ENCODE data around the gene NAA20. TPM values are rescaled to one million over a fixed set of nuclear protein-coding genes. Genes with fewer than 3 reads are reported as not detected.

NAA20 gene
- total and polyA plus RNA-seq, 9 of the 15 experiments (the other 6 are each of a cell fraction or from before 2014, with no cell fraction given), result 51.4 to 361 (median 84.6) TPM

GRCh38 chr20:19969507-19970255 is 47.5 kb upstream of the NAA20 start:
- in situ Hi-C loops (cut with MboI) (no loop called here), intact Hi-C loops (cut with micrococcal nuclease) (no loop called here)
- peaks cover 13 to 28% of the 10 kb centered on the region in 2 experiments for H3K27me3 ChIP-seq (ENCODE audit: control insufficient read depth in 2 of 2, insufficient read depth in 2 of 2, low read length in 2 of 2)
- H3K79me2 ChIP-seq (ENCODE audit: control insufficient read depth, insufficient read depth, low read length), result no peaks in the 10 kb centered on the region
- no peaks in the 10 kb centered on the region for H3K36me3 ChIP-seq (ENCODE audit: control insufficient read depth, insufficient read depth, low read length)
- H3K4me3 ChIP-seq, result no peak overlapping the region
- H4K20me1 ChIP-seq (replicated peaks; ENCODE audit: control insufficient read depth, insufficient read depth, low read length), result no peaks in the 10 kb centered on the region
- no peaks in the 10 kb centered on the region for H3K9me1 ChIP-seq (ENCODE audit: control insufficient read depth, insufficient read depth, low read length)
- no peak for ATAC-seq
- BruUV-seq (replicated peaks), result no TSS peak
- H3K9ac ChIP-seq (ENCODE audit: insufficient read depth in 1 of 2, low read depth in 2 of 2, low read length in 2 of 2), result no peak overlapping the region
- H3K4me2 ChIP-seq (ENCODE audit: insufficient read depth, low read length), result no peak overlapping the region
- no peaks in the 10 kb centered on the region for H3K9me3 ChIP-seq (replicated peaks; ENCODE audit: control insufficient read depth, insufficient read depth, low read depth, low read length)
- no peak for TF ChIP-seq ZNF655 (CRISPR knock-in tag; IDR thresholded peaks at IDR 0.05)
- TF ChIP-seq FOXA3 (CRISPR knock-in tag; conservative IDR thresholded peaks at IDR 0.05 in 1 of 2, IDR thresholded peaks at IDR 0.05 in 1 of 2), result no peak
- H3K27ac ChIP-seq (ENCODE audit: extremely low read depth, low read depth, low read length), result no peak overlapping the region
- 0% methylated on average over 4 of the region's 5 CpGs for whole genome bisulfite sequencing (ENCODE audit: insufficient coverage, low coverage, missing lambda C conversion rate)
- no peaks in the 10 kb centered on the region for H3K4me1 ChIP-seq (replicated peaks in 1 of 2; ENCODE audit: control insufficient read depth in 2 of 2, insufficient read depth in 2 of 2, low read length in 2 of 2)
- FAIRE-seq, result no peak
- ChIA-PET CTCF (ENCODE audit: low intra/inter-chr PET ratio) (no interaction called here), POLR2A (no interaction called here)
- no peak overlapping the region for H2AFZ ChIP-seq (ENCODE audit: low read depth, low read length)
- DNase-seq (ENCODE audit: extremely low read depth in 1 of 4, low spot score in 3 of 4), result no peak

GRCh38 chr20:19970256-19970765 is 46.9 kb upstream of the NAA20 start:
- WGBS (ENCODE audit: insufficient coverage, low coverage, missing lambda C conversion rate), result 1% methylated on average over 5 of the region's 5 CpGs
- no peaks in the 10 kb centered on the region for H3K36me3 ChIP-seq (ENCODE audit: control insufficient read depth, insufficient read depth, low read length)
- no peak overlapping the region for H3K9ac ChIP-seq (ENCODE audit: insufficient read depth in 1 of 2, low read depth in 2 of 2, low read length in 2 of 2)
- H2AFZ ChIP-seq (ENCODE audit: low read depth, low read length), result no peak overlapping the region
- CTCF ChIA-PET (ENCODE audit: low intra/inter-chr PET ratio), result no interaction called here
- intact Hi-C loops (cut with micrococcal nuclease) (no loop called here), in situ Hi-C loops (cut with MboI) (no loop called here)
- no peak for ATAC-seq
- no peak overlapping the region for H3K27ac ChIP-seq (ENCODE audit: extremely low read depth, low read depth, low read length)
- H3K4me2 ChIP-seq (ENCODE audit: insufficient read depth, low read length), result no peak overlapping the region
- peaks cover 0 to 4% of the 10 kb centered on the region in 2 experiments; a peak in 1 of 5 replicates for H3K4me1 ChIP-seq (replicated peaks in 1 of 2; ENCODE audit: control insufficient read depth in 2 of 2, insufficient read depth in 2 of 2, low read length in 2 of 2)
- no peak for DNase-seq (ENCODE audit: extremely low read depth in 1 of 4, low spot score in 3 of 4)
- FAIRE-seq, result no peak
- POLR2A ChIA-PET, result no interaction called here
- H3K27me3 ChIP-seq (ENCODE audit: control insufficient read depth in 2 of 2, insufficient read depth in 2 of 2, low read length in 2 of 2), result peaks cover 13 to 32% of the 10 kb centered on the region in 2 experiments
- TF ChIP-seq ZFP36 (IDR thresholded peaks at IDR 0.05; ENCODE audit: low read depth, low read length, partially characterized antibody), result no peak
- no peaks in the 10 kb centered on the region for H4K20me1 ChIP-seq (replicated peaks; ENCODE audit: control insufficient read depth, insufficient read depth, low read length)
- no peaks in the 10 kb centered on the region for H3K9me1 ChIP-seq (ENCODE audit: control insufficient read depth, insufficient read depth, low read length)
- no peaks in the 10 kb centered on the region for H3K9me3 ChIP-seq (replicated peaks; ENCODE audit: control insufficient read depth, insufficient read depth, low read depth, low read length)
- no peaks in the 10 kb centered on the region for H3K79me2 ChIP-seq (ENCODE audit: control insufficient read depth, insufficient read depth, low read length)
- no peak overlapping the region for H3K4me3 ChIP-seq
- BruUV-seq (replicated peaks), result no TSS peak

Data from K562 (cell line).